B cell (primary cell): ENCODE measurements around the gene CCNT2. TPM values are rescaled to one million over a fixed set of nuclear protein-coding genes. Genes with fewer than 3 reads are reported as not detected.

Experiments used
- ATAC-seq: fragments of 200-7000 bp; cut with Tn5 transposase; one replicate; pipeline ENCODE4 v1.10.0; 2021; ENCODE audit warnings: low read depth, mild to moderate bottlenecking, moderate number of reproducible peaks, moderate library complexity
- CTCF ChIA-PET: fragments of 350-600 bp; sonication (Branson Sonifier 250); formaldehyde crosslinking; loops from one replicate; lab custom pipeline; 2021; ENCODE audit warnings: antibody characterized with exemption, inconsistent platforms; lab: Charles Lee
- POLR2A ChIA-PET: fragments of 350-600 bp; sonication (Branson Sonifier 250); formaldehyde crosslinking; loops from one replicate; lab custom pipeline; 2021; ENCODE audit warnings: antibody characterized with exemption; lab: Charles Lee
- DNase-seq: peaks from one replicate; pipeline ENCODE4 v3.0.0; 2013
- H2AFZ ChIP-seq: 2 replicates; pipeline ENCODE4 v1.6.1; 2012; ENCODE audit warnings: mild to moderate bottlenecking, low read depth, low read length; ENCODE audit not compliant: insufficient read depth, poor library complexity, severe bottlenecking
- H3K27ac ChIP-seq, 2 donors: 1 replicate in 1 of 2; 2 replicates in 1 of 2; pipeline ENCODE4 v1.5.1; 2012 to 2013; ENCODE audit warnings: low read length in 2 of 2, mild to moderate bottlenecking in 2 of 2, moderate library complexity in 1 of 2
- H3K27me3 ChIP-seq, 4 experiments: fragments of 200-600 bp in 1 of 4; sonication (generic) in 1 of 4; replicated peaks in 1 of 4; 1 replicate in 2 of 4; 2 replicates in 2 of 4; pipeline versions ENCODE4 v1.6.1 to v1.7.0; 2013 to 2016; ENCODE audit warnings: low read length in 3 of 4, mild to moderate bottlenecking in 2 of 4, mixed read lengths in 1 of 4, moderate library complexity in 1 of 4; ENCODE audit not compliant: insufficient read depth in 4 of 4, control insufficient read depth in 3 of 4; ENCODE audit errors: control extremely low read depth in 1 of 4
- H3K36me3 ChIP-seq, 2 experiments: replicated peaks in 1 of 2; 1 replicate in 1 of 2; 2 replicates in 1 of 2; pipeline versions ENCODE4 v1.6.1 to v1.7.1; 2013; ENCODE audit warnings: low read length in 1 of 2; ENCODE audit not compliant: insufficient read depth in 2 of 2, control insufficient read depth in 1 of 2; ENCODE audit errors: control extremely low read depth in 1 of 2, extremely low read depth in 1 of 2
- H3K4me1 ChIP-seq, 2 donors: fragments of 200-600 bp in 1 of 2; sonication (generic) in 1 of 2; 1 replicate in 1 of 2; 2 replicates in 1 of 2; pipeline versions ENCODE4 v1.5.1 to v1.6.1; 2013 to 2017; ENCODE audit warnings: low read length in 2 of 2; ENCODE audit not compliant: control insufficient read depth in 2 of 2, insufficient read depth in 2 of 2
- H3K4me2 ChIP-seq: replicated peaks from 2 replicates; pipeline ENCODE3; 2012; ENCODE audit warnings: mild to moderate bottlenecking, low read depth, low read length; ENCODE audit not compliant: poor library complexity, severe bottlenecking
- H3K4me3 ChIP-seq, 5 experiments: fragments of 200-600 bp in 1 of 5; sonication (generic) in 1 of 5; 1 replicate in 3 of 5; 2 replicates in 2 of 5; pipeline versions ENCODE4 v1.5.1 to v1.7.0; 2011 to 2016; ENCODE audit warnings: low read length in 4 of 5, mild to moderate bottlenecking in 4 of 5, low read depth in 2 of 5, control low read depth in 1 of 5, moderate library complexity in 1 of 5; ENCODE audit not compliant: insufficient read depth in 1 of 5; ENCODE audit errors: control extremely low read depth in 1 of 5, extremely low read depth in 1 of 5
- H3K79me2 ChIP-seq: fragments of 200-600 bp; sonication (generic); one replicate; pipeline ENCODE4 v1.6.0; 2016; ENCODE audit warnings: low read length; ENCODE audit not compliant: control insufficient read depth, insufficient read depth
- H3K9ac ChIP-seq: fragments of 200-600 bp; sonication (generic); 2 replicates; pipeline ENCODE4 v1.6.1; 2017; ENCODE audit warnings: mild to moderate bottlenecking, low read length, moderate library complexity
- H3K9me3 ChIP-seq, 3 donors: one replicate each; pipeline versions ENCODE4 v1.6.1 to v1.7.1; 2013; ENCODE audit warnings: low read length in 2 of 3; ENCODE audit not compliant: control insufficient read depth in 2 of 3, insufficient read depth in 1 of 3; ENCODE audit errors: control extremely low read depth in 1 of 3
- H4K20me1 ChIP-seq: 2 replicates; pipeline ENCODE4 v1.6.0; 2012; ENCODE audit warnings: mild to moderate bottlenecking, low read length; ENCODE audit not compliant: insufficient read depth, control insufficient read depth, poor library complexity, severe bottlenecking
- H3K27ac Mint-ChIP-seq: one replicate; pipeline ENCODE4 v1.8.0; 2021; ENCODE audit warnings: mixed read lengths
- H3K27me3 Mint-ChIP-seq: one replicate; pipeline ENCODE4 v1.8.0; 2021; ENCODE audit warnings: mixed read lengths
- H3K4me1 Mint-ChIP-seq: one replicate; pipeline ENCODE4 v1.8.0; 2021; ENCODE audit warnings: mixed read lengths
- H3K4me3 Mint-ChIP-seq: one replicate; pipeline ENCODE4 v1.8.0; 2021; ENCODE audit warnings: mixed read lengths
- H3K9me3 Mint-ChIP-seq: one replicate; pipeline ENCODE4 v1.8.0; 2022; ENCODE audit warnings: mixed read lengths; ENCODE audit not compliant: insufficient read depth
- CTCF ChIP-seq: fragments of 200-600 bp; IDR thresholded peaks from one replicate; pipeline ENCODE4 v1.8.0; 2022; ENCODE audit warnings: antibody characterized with exemption, mild to moderate bottlenecking
- EZH2 ChIP-seq: IDR thresholded peaks from 2 replicates; pipeline ENCODE4 v1.6.1; 2012; ENCODE audit warnings: borderline replicate concordance, low read depth, mild to moderate bottlenecking, moderate library complexity, low read length; ENCODE audit not compliant: insufficient read depth, poor library complexity, severe bottlenecking
- WGBS: methylation state at CpG from one replicate; pipeline ENCODE4 v1.1.5; 2013; ENCODE audit warnings: missing lambda C conversion rate; ENCODE audit not compliant: insufficient coverage; 5-methylcytosine and 5-hydroxymethylcytosine counted together
- intact Hi-C: fragments of 100-400 bp; cut with micrococcal nuclease; formaldehyde crosslinking; loops from one replicate; pipeline ENCODE4 v1.10.0; 2022
- polyA plus RNA-seq: library from polyadenylated mRNA; depleted of rRNA; stranded (reverse); fragments of >200 nt; gene quantifications from 2 replicates; pipeline ENCODE4 v1.2.3, GENCODE V29; 2012
- total RNA-seq, 2 donors: library from RNA; stranded (reverse); fragments of 120-200 nt in 1 of 2; gene quantifications; 1 replicate in 1 of 2; 2 replicates in 1 of 2; pipeline versions ENCODE4 v1.2.3 to v1.2.4, GENCODE V29; 2013 to 2022

The CCNT2 gene
- total and polyA plus RNA-seq, 2 donors (not counting 1 experiment from before 2014, with no cell fraction given), result 17.4 to 86.7 TPM

DNA sequence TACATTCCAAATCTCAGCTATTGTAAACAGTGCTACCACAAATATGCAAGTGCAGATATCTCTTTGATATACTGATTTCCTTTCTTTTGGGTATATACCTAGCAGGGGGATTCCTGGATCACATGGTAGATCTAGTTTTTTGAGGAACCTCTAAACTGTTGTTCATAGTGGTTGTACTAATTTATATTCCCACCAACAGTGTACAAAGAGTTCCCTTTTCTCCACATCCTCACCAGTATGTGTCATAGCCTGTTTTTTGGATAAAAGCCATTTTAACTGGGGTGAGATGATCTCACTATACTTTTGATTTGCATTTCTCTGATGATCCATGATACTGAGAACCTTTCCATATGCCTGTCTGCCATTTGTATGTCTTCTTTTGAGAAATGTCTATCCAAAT, 6.3 kb upstream of the CCNT2 start:
- CTCF ChIA-PET, result no interaction called here
- no peak for ATAC-seq
- no peak for TF ChIP-seq CTCF
- TF ChIP-seq EZH2, result no peak

DNA sequence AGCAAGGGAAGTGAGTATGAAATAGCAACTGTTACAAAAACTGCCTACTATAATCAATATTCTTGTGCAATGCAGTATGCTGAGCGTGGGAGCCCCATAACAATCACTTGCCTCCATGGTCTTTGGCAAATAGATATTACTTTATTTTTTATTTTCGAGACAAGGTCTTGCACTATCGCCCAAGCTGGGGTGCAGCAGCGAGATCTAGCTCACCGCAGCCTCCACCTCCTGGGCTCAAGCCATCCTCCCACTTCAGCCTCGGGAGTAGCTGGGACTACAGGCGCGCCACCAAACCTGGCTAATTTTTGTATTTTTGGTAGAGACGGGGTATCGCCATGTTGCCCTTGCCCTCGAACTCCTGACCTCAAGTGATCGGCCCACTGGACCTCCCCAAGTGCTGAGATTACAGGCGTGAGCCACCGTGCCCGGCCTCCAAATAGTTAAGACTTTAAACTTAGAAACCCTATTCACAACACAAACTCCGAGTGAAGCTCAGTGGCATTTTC, 1.2 kb upstream of the CCNT2 start:
- H3K9me3 ChIP-seq, result peaks cover 0 to 4% (median 0%) of the 10 kb centered on the region in 3 donors
- peak overlapping the region; percentile 94 for H3K9ac ChIP-seq
- peaks cover 55% of the 10 kb centered on the region for H3K79me2 ChIP-seq
- DNase-seq, result no peak
- no peak for ATAC-seq
- H3K27ac ChIP-seq, result peak overlapping the region; percentile 94 to 96
- H3K27me3 ChIP-seq, result no peaks in the 10 kb centered on the region
- Mint-ChIP-seq H3K27ac (peak overlapping the region; percentile 94), H3K9me3 (no peaks in the 10 kb centered on the region), H3K4me1 (peaks cover 38% of the 10 kb centered on the region), H3K4me3 (peak overlapping the region; percentile 85), H3K27me3 (no peaks in the 10 kb centered on the region)
- WGBS, result 29% methylated on average over 8 of the region's 16 CpGs
- peak overlapping the region; percentile 74 for H2AFZ ChIP-seq
- ChIA-PET POLR2A (interaction anchor here (0.7 to 1.6 kb wide), 4 partner anchors 198 to 838 kb away, joined by 3 to 8 read pairs (median 4); partner anchors contain the start of genes R3HDM1, TMEM163 and ZRANB3), CTCF (interaction anchor here (1.3 to 1.4 kb wide), 3 partner anchors 16 to 466 kb away, joined by 3 to 5 read pairs (median 4); no protein-coding TSS in a partner anchor)
- TF ChIP-seq CTCF (no peak), EZH2 (no peak)
- intact Hi-C loops, result loop anchor here (5.0 kb wide), 2 partner anchors 640 to 800 kb away; no protein-coding TSS in a partner anchor
- H3K4me3 ChIP-seq, result peak overlapping the region; percentile 76 to 98 (median 93)
- H3K36me3 ChIP-seq, result peaks cover 0 to 6% of the 10 kb centered on the region in 2 experiments
- H4K20me1 ChIP-seq, result peaks cover 9% of the 10 kb centered on the region
- peak overlapping the region; percentile 84 for H3K4me2 ChIP-seq
- peaks cover 27 to 28% of the 10 kb centered on the region in 2 donors for H3K4me1 ChIP-seq

More for the DNA sequence above, 6.3 kb upstream of the CCNT2 start:
- POLR2A ChIA-PET, result no interaction called here
- H3K27ac Mint-ChIP-seq, result no peak overlapping the region
- no peak overlapping the region for H2AFZ ChIP-seq
- intact Hi-C loops, result no loop called here
- peaks cover 19% of the 10 kb centered on the region for H3K79me2 ChIP-seq
- no peak overlapping the region for H3K4me3 ChIP-seq
- no peak for DNase-seq
- H3K27ac ChIP-seq, result no peak overlapping the region
- no peak overlapping the region for H3K4me3 Mint-ChIP-seq
- peaks cover 7% of the 10 kb centered on the region for H3K9me3 Mint-ChIP-seq
- no peak overlapping the region for H3K4me2 ChIP-seq
- peaks cover 6% of the 10 kb centered on the region for H3K4me1 Mint-ChIP-seq
- no peaks in the 10 kb centered on the region for H3K27me3 Mint-ChIP-seq
- peaks cover 0 to 4% (median 2%) of the 10 kb centered on the region in 3 donors for H3K9me3 ChIP-seq
- H4K20me1 ChIP-seq, result no peaks in the 10 kb centered on the region
- H3K36me3 ChIP-seq, result no peaks in the 10 kb centered on the region
- H3K27me3 ChIP-seq, result no peaks in the 10 kb centered on the region
- peaks cover 7% of the 10 kb centered on the region in 2 donors for H3K4me1 ChIP-seq
- no peak overlapping the region for H3K9ac ChIP-seq
